ENCODE results near the gene SNAPC3. TPM values are rescaled to one million over a fixed set of nuclear protein-coding genes. Genes with fewer than 3 reads are reported as not detected.

SNAPC3 gene
- total RNA-seq, 1 experiment from 2014 or later = 11.5 TPM

- ChIA-PET POLR2A (no interaction called here), CTCF (no interaction called here)
- DNase-seq (ENCODE audit: low read depth, low spot score) (no peak), ATAC-seq (no peak)
- in situ Hi-C loops (cut with HindIII; ENCODE audit: low pct_unique_long_range_greater_than_20kb, low sequenced_read_pairs) = no loop called here
- TF ChIP-seq POLR2AphosphoS5 (IDR thresholded peaks at IDR 0.05; ENCODE audit: low read depth, low read length) (no peak), SIN3A (IDR thresholded peaks at IDR 0.05; ENCODE audit: borderline replicate concordance, insufficient read depth, low read depth, low read length) (no peak), TCF7L2 (IDR thresholded peaks at IDR 0.05; ENCODE audit: low read depth, low read length) (no peak)
- TF ChIP-seq, protein P1, sequence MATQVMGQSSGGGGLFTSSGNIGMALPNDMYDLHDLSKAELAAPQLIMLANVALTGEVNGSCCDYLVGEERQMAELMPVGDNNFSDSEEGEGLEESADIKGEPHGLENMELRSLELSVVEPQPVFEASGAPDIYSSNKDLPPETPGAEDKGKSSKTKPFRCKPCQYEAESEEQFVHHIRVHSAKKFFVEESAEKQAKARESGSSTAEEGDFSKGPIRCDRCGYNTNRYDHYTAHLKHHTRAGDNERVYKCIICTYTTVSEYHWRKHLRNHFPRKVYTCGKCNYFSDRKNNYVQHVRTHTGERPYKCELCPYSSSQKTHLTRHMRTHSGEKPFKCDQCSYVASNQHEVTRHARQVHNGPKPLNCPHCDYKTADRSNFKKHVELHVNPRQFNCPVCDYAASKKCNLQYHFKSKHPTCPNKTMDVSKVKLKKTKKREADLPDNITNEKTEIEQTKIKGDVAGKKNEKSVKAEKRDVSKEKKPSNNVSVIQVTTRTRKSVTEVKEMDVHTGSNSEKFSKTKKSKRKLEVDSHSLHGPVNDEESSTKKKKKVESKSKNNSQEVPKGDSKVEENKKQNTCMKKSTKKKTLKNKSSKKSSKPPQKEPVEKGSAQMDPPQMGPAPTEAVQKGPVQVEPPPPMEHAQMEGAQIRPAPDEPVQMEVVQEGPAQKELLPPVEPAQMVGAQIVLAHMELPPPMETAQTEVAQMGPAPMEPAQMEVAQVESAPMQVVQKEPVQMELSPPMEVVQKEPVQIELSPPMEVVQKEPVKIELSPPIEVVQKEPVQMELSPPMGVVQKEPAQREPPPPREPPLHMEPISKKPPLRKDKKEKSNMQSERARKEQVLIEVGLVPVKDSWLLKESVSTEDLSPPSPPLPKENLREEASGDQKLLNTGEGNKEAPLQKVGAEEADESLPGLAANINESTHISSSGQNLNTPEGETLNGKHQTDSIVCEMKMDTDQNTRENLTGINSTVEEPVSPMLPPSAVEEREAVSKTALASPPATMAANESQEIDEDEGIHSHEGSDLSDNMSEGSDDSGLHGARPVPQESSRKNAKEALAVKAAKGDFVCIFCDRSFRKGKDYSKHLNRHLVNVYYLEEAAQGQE (IDR thresholded peaks at IDR 0.05; ENCODE audit: insufficient read depth in 1 of 2, low read depth in 2 of 2, low read length in 1 of 2) = no peak
- TF ChIP-seq, protein P2, sequence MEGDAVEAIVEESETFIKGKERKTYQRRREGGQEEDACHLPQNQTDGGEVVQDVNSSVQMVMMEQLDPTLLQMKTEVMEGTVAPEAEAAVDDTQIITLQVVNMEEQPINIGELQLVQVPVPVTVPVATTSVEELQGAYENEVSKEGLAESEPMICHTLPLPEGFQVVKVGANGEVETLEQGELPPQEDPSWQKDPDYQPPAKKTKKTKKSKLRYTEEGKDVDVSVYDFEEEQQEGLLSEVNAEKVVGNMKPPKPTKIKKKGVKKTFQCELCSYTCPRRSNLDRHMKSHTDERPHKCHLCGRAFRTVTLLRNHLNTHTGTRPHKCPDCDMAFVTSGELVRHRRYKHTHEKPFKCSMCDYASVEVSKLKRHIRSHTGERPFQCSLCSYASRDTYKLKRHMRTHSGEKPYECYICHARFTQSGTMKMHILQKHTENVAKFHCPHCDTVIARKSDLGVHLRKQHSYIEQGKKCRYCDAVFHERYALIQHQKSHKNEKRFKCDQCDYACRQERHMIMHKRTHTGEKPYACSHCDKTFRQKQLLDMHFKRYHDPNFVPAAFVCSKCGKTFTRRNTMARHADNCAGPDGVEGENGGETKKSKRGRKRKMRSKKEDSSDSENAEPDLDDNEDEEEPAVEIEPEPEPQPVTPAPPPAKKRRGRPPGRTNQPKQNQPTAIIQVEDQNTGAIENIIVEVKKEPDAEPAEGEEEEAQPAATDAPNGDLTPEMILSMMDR (IDR thresholded peaks at IDR 0.05) = no peak
- Histone ChIP-seq H3K27ac (ENCODE audit: low read length) (no peak overlapping the region), H3K4me3 (ENCODE audit: low read depth in 2 of 2, low read length in 2 of 2) (no peak overlapping the region), H3K9me3 (ENCODE audit: control insufficient read depth, insufficient read depth, low read depth, low read length) (no peaks in the 10 kb centered on the region), H3K4me1 (ENCODE audit: control insufficient read depth, insufficient read depth, low read length) (no peaks in the 10 kb centered on the region), H3K27me3 (ENCODE audit: control insufficient read depth, insufficient read depth, low read length) (no peaks in the 10 kb centered on the region), H3K36me3 (ENCODE audit: control insufficient read depth, insufficient read depth, low read length) (no peaks in the 10 kb centered on the region)
- no TSS peak for BruUV-seq (replicated peaks)
- intact Hi-C loops (cut with micrococcal nuclease; ENCODE audit: unreplicated experiment) = loop anchor here (5.0 kb wide), 1 partner anchor 205 kb away; no protein-coding TSS in a partner anchor
These were observed 5.0 kb upstream of the SNAPC3 start for GRCh38 chr9:15417626-15418025.

GRCh38 chr9:15420796-15421195 is 1.9 kb upstream of the SNAPC3 start:
- H3K4me1 ChIP-seq (ENCODE audit: control insufficient read depth, insufficient read depth, low read length) = no peaks in the 10 kb centered on the region
- intact Hi-C loops (cut with micrococcal nuclease; ENCODE audit: unreplicated experiment) (loop anchor here (10.0 kb wide), 2 partner anchors 116 to 146 kb away; partner anchors contain the start of gene TTC39B), in situ Hi-C loops (cut with HindIII; ENCODE audit: low pct_unique_long_range_greater_than_20kb, low sequenced_read_pairs) (no loop called here)
- H3K27ac ChIP-seq (ENCODE audit: low read length) = no peak overlapping the region
- ATAC-seq (no peak), DNase-seq (ENCODE audit: low read depth, low spot score) (no peak)
- no peak overlapping the region for H3K4me3 ChIP-seq (ENCODE audit: low read depth in 2 of 2, low read length in 2 of 2)
- BruUV-seq (replicated peaks) = no TSS peak
- ChIA-PET CTCF (no interaction called here), POLR2A (no interaction called here)
- H3K9me3 ChIP-seq (ENCODE audit: control insufficient read depth, insufficient read depth, low read depth, low read length) = no peaks in the 10 kb centered on the region
- H3K36me3 ChIP-seq (ENCODE audit: control insufficient read depth, insufficient read depth, low read length) = peaks cover 5% of the 10 kb centered on the region; the same call in 1 of the 2 replicates
- TF ChIP-seq TCF7L2 (IDR thresholded peaks at IDR 0.05; ENCODE audit: low read depth, low read length) = no peak
- no peak for TF ChIP-seq POLR2AphosphoS5 (IDR thresholded peaks at IDR 0.05; ENCODE audit: low read depth, low read length)
- TF ChIP-seq, protein P1 (IDR thresholded peaks at IDR 0.05; ENCODE audit: insufficient read depth in 1 of 2, low read depth in 2 of 2, low read length in 1 of 2) = no peak
- no peak for TF ChIP-seq SIN3A (IDR thresholded peaks at IDR 0.05; ENCODE audit: borderline replicate concordance, insufficient read depth, low read depth, low read length)
- TF ChIP-seq, protein P2 (IDR thresholded peaks at IDR 0.05) = no peak
- no peaks in the 10 kb centered on the region for H3K27me3 ChIP-seq (ENCODE audit: control insufficient read depth, insufficient read depth, low read length)

Data from Panc1 (cell line).